HepG2 (cell line): Measurements from ENCODE around the gene ACOX3. TPM values are rescaled to one million over a fixed set of nuclear protein-coding genes. Genes with fewer than 3 reads are reported as not detected.

Source experiments
- ATAC-seq: fragments of 200-7000 bp; cut with Tn5 transposase; 3 replicates; pipeline ENCODE4 v1.9.1; 2020; ENCODE audit warnings: mild to moderate bottlenecking, moderate library complexity
- BruUV-seq: library from RNA; stranded (reverse); fragments of 400-500 nt; replicated peaks from 2 replicates; lab custom pipeline; 2021; lab: Mats Ljungman, UMichigan
- CTCF ChIA-PET: fragments of 300-600 bp; formaldehyde crosslinking; extraction: SDS; loops from one replicate; lab custom pipeline; 2021; ENCODE audit warnings: low total read pairs, inconsistent platforms, low intra/inter-chr PET ratio; lab: Yijun Ruan, JAX
- POLR2A ChIA-PET: fragments of 350-600 bp; sonication (Branson Sonifier 250); formaldehyde crosslinking; loops from one replicate; lab custom pipeline; 2020; ENCODE audit warnings: antibody characterized with exemption, inconsistent platforms; lab: Yijun Ruan, JAX
- DNase-seq: peaks from one replicate; pipeline ENCODE4 v3.0.0-alpha.2; 2015; ENCODE audit warnings: low spot score
- FAIRE-seq: peaks from 3 replicates; lab custom pipeline; 2011; peaks lifted over from hg19 to GRCh38; lab: Jason Lieb, UNC
- H2AFZ ChIP-seq: one replicate; pipeline ENCODE4 v1.6.1; 2011; ENCODE audit warnings: low read length, inconsistent platforms
- H3K27ac ChIP-seq: fragments of 300-600 bp; 3 replicates; pipeline ENCODE4 v1.8.0; 2011; ENCODE audit warnings: mixed run types, mild to moderate bottlenecking, mixed read lengths, low read length, inconsistent platforms; ENCODE audit not compliant: insufficient read depth; ENCODE audit errors: extremely low read length
- H3K27me3 ChIP-seq, 2 experiments: fragments of 200-600 bp in 1 of 2; 2 replicates in 1 of 2; 3 replicates in 1 of 2; pipeline versions ENCODE4 v1.6.0 to v1.8.0; 2011; ENCODE audit warnings: low read length in 2 of 2, mild to moderate bottlenecking in 2 of 2, moderate library complexity in 2 of 2, inconsistent platforms in 1 of 2; ENCODE audit not compliant: insufficient read depth in 2 of 2, control insufficient read depth in 1 of 2
- H3K36me3 ChIP-seq, 2 experiments: fragments of 200-600 bp in 1 of 2; replicated peaks in 1 of 2; 2 replicates in 1 of 2; 3 replicates in 1 of 2; pipeline versions ENCODE4 v1.5.1 to v1.8.0; 2011; ENCODE audit warnings: low read length in 2 of 2, inconsistent platforms in 1 of 2; ENCODE audit not compliant: insufficient read depth in 2 of 2, control insufficient read depth in 1 of 2
- H3K4me1 ChIP-seq: 2 replicates; pipeline ENCODE4 v1.5.1; 2012; ENCODE audit warnings: low read length, inconsistent platforms; ENCODE audit not compliant: insufficient read depth
- H3K4me2 ChIP-seq: 2 replicates; pipeline ENCODE4 v1.6.0; 2011; ENCODE audit warnings: low read depth, low read length, inconsistent platforms
- H3K4me3 ChIP-seq, 3 experiments: fragments of 200-600 bp in 1 of 3; sonication (generic), shearing (Covaris generic) in 1 of 3; replicated peaks in 1 of 3; 2 replicates each; pipeline ENCODE4 v1.5.1; 2011 to 2016; ENCODE audit warnings: low read length in 3 of 3, inconsistent platforms in 2 of 3, low read depth in 2 of 3, mild to moderate bottlenecking in 2 of 3, control low read depth in 1 of 3, mixed read lengths in 1 of 3; ENCODE audit not compliant: insufficient read depth in 1 of 3
- H3K79me2 ChIP-seq: one replicate; pipeline ENCODE4 v1.6.1; 2011; ENCODE audit warnings: low read length, inconsistent platforms; ENCODE audit not compliant: insufficient read depth
- H3K9ac ChIP-seq: 2 replicates; pipeline ENCODE4 v1.6.0; 2011; ENCODE audit warnings: mild to moderate bottlenecking, low read depth, low read length, inconsistent platforms; ENCODE audit not compliant: insufficient read depth
- H3K9me3 ChIP-seq: 2 replicates; pipeline ENCODE4 v1.5.1; 2012; ENCODE audit warnings: mild to moderate bottlenecking, low read length
- H4K20me1 ChIP-seq: 2 replicates; pipeline ENCODE4 v1.6.0; 2011; ENCODE audit warnings: inconsistent platforms, mild to moderate bottlenecking, low read length, moderate library complexity; ENCODE audit not compliant: insufficient read depth
- ELF1 ChIP-seq: sonication (generic); formaldehyde crosslinking; IDR thresholded peaks from 2 replicates; pipeline ENCODE4 v1.4.0; 2020; ENCODE audit warnings: missing genetic modification reagents
- ELF3 ChIP-seq: IDR thresholded peaks from 2 replicates; pipeline ENCODE4 v1.6.1; 2016; ENCODE audit warnings: missing genetic modification reagents, missing compliant biosample characterization
- EP300 ChIP-seq, 3 experiments: sonication (generic) in 1 of 3; formaldehyde crosslinking in 1 of 3; IDR thresholded peaks; 2 replicates each; pipeline versions ENCODE4 v1.5.1 to v1.6.1; 2011 to 2020; ENCODE audit warnings: low read depth in 2 of 3, low read length in 2 of 3, borderline replicate concordance in 1 of 3, improper control_type of control experiment in 1 of 3, mild to moderate bottlenecking in 1 of 3, missing genetic modification reagents in 1 of 3, moderate library complexity in 1 of 3
- HMGA1 ChIP-seq: sonication (generic); formaldehyde crosslinking; conservative IDR thresholded peaks from 2 replicates; pipeline ENCODE4 v1.4.0; 2020; ENCODE audit warnings: missing genetic modification reagents
- NFATC3 ChIP-seq: sonication (generic); formaldehyde crosslinking; IDR thresholded peaks from 2 replicates; pipeline ENCODE4 v1.5.1; 2020; ENCODE audit warnings: mild to moderate bottlenecking, missing genetic modification reagents
- NPAS2 ChIP-seq: sonication (generic); formaldehyde crosslinking; IDR thresholded peaks from 2 replicates; pipeline ENCODE4 v1.8.0; 2022; ENCODE audit warnings: mild to moderate bottlenecking, missing genetic modification reagents, borderline replicate concordance
- RNF2 ChIP-seq: fragments of 450-650 bp; conservative IDR thresholded peaks from 2 replicates; pipeline ENCODE4 v1.6.1; 2016; ENCODE audit warnings: low read depth
- TRAFD1 ChIP-seq: sonication (generic); formaldehyde crosslinking; IDR thresholded peaks from 2 replicates; pipeline ENCODE4 v1.5.1; 2020; ENCODE audit warnings: missing genetic modification reagents, mild to moderate bottlenecking, borderline replicate concordance
- ZBTB2 ChIP-seq: sonication (generic); formaldehyde crosslinking; IDR thresholded peaks from 2 replicates; pipeline ENCODE4 v1.8.0; 2022; ENCODE audit warnings: low read depth, missing genetic modification reagents
- ZBTB42 ChIP-seq: sonication (generic); formaldehyde crosslinking; IDR thresholded peaks from 2 replicates; pipeline ENCODE4 v1.5.0; 2020; ENCODE audit warnings: mild to moderate bottlenecking, missing genetic modification reagents
- ZEB1 ChIP-seq: IDR thresholded peaks from 2 replicates; pipeline ENCODE4 v1.6.1; 2012; ENCODE audit warnings: mild to moderate bottlenecking, low read depth, inconsistent platforms; ENCODE audit not compliant: insufficient replicate concordance
- ZNF329 ChIP-seq: sonication (generic); formaldehyde crosslinking; IDR thresholded peaks from 2 replicates; pipeline ENCODE4 v1.9.0; 2021; ENCODE audit warnings: low read depth, mild to moderate bottlenecking, missing genetic modification reagents
- ZNF33B ChIP-seq: sonication (generic); formaldehyde crosslinking; IDR thresholded peaks from 2 replicates; pipeline ENCODE4 v1.5.1; 2020; ENCODE audit warnings: mild to moderate bottlenecking, missing genetic modification reagents
- ZNF468 ChIP-seq: sonication (generic); formaldehyde crosslinking; IDR thresholded peaks from 2 replicates; pipeline ENCODE4 v1.8.0; 2022; ENCODE audit warnings: mild to moderate bottlenecking, moderate library complexity, missing genetic modification reagents
- WGBS: methylation state at CpG from one replicate; pipeline ENCODE4 v1.1.6; 2017; ENCODE audit warnings: low lambda C conversion rate; 5-methylcytosine and 5-hydroxymethylcytosine counted together
- in situ Hi-C: cut with HindIII; loops from 2 replicates; pipeline ENCODE4 v1.10.0; 2017; ENCODE audit warnings: low pct_unique_long_range_greater_than_20kb; ENCODE audit not compliant: extremely low pct_ligation_motif_present
- intact Hi-C: fragments of 100-400 bp; cut with micrococcal nuclease; formaldehyde crosslinking; loops from one replicate; pipeline ENCODE4 v1.10.0; 2022; ENCODE audit not compliant: unreplicated experiment
- polyA plus RNA-seq, 8 experiments: library from polyadenylated mRNA; depleted of rRNA in 3 of 8; stranded (reverse) in 7 of 8; unstranded in 1 of 8; fragments of >200 nt; fragmentation: Illumina TruSeq in 4 of 8; extraction: Trizol in 4 of 8; gene quantifications; 2 replicates each; pipeline versions ENCODE4 v1.2.1 to v1.2.3, GENCODE V29; 2011 to 2016; ENCODE audit warnings: low read depth in 4 of 8, missing spikeins in 1 of 8, mixed read lengths in 1 of 8; ENCODE audit not compliant: insufficient read depth in 1 of 8
- total RNA-seq, 5 experiments: library from RNA; depleted of rRNA; stranded (reverse); fragments of >200 nt; fragmentation: Illumina TruSeq; extraction: Trizol; gene quantifications; 2 replicates each; pipeline ENCODE4 v1.2.3, GENCODE V29; 2016; ENCODE audit warnings: low read depth in 1 of 5

The ACOX3 gene
- total and polyA plus RNA-seq, 2 of the 13 experiments (the other 11 are each of a cell fraction or from before 2014, with no cell fraction given): 4.2 to 17.8 TPM

GRCh38 chr4:8369426-8370105 lies 71.0 kb downstream of the ACOX3 start:
- ChIA-PET POLR2A (no interaction called here), CTCF (no interaction called here)
- intact Hi-C loops (no loop called here), in situ Hi-C loops (no loop called here)
- no peak overlapping the region for H3K4me3 ChIP-seq
- FAIRE-seq: no peak
- no peaks in the 10 kb centered on the region for H4K20me1 ChIP-seq
- DNase-seq: no peak
- no peaks in the 10 kb centered on the region for H3K9me3 ChIP-seq
- TF ChIP-seq NPAS2 (CRISPR knock-in tag) (no peak), NFATC3 (CRISPR knock-in tag) (no peak), TRAFD1 (CRISPR knock-in tag) (no peak), ELF3 (CRISPR knock-in tag) (no peak), RNF2 (no peak)
- BruUV-seq: no TSS peak
- H2AFZ ChIP-seq: no peak overlapping the region
- no peaks in the 10 kb centered on the region for H3K79me2 ChIP-seq
- H3K27ac ChIP-seq: no peak overlapping the region
- no peak overlapping the region for H3K9ac ChIP-seq
- 86% methylated on average over 8 of the region's 13 CpGs for WGBS
- no peaks in the 10 kb centered on the region for H3K36me3 ChIP-seq
- no peaks in the 10 kb centered on the region for H3K4me1 ChIP-seq
- H3K27me3 ChIP-seq: no peaks in the 10 kb centered on the region
- ATAC-seq: no peak; the same call in 2 of the 3 replicates
- H3K4me2 ChIP-seq: no peak overlapping the region

GRCh38 chr4:8368998-8369397 lies 71.5 kb downstream of the ACOX3 start:
- Histone ChIP-seq H3K4me1 (no peaks in the 10 kb centered on the region), H3K9me3 (no peaks in the 10 kb centered on the region), H3K27me3 (no peaks in the 10 kb centered on the region), H3K4me3 (no peak overlapping the region), H3K9ac (no peak overlapping the region), H3K27ac (no peak overlapping the region), H2AFZ (no peak overlapping the region), H4K20me1 (no peaks in the 10 kb centered on the region), H3K4me2 (no peak overlapping the region), H3K79me2 (no peaks in the 10 kb centered on the region), H3K36me3 (no peaks in the 10 kb centered on the region)
- intact Hi-C loops (no loop called here), in situ Hi-C loops (no loop called here)
- TF ChIP-seq ZEB1: no peak
- no peak for TF ChIP-seq ZBTB42
- no peak for TF ChIP-seq ELF1 (CRISPR knock-in tag)
- no peak for TF ChIP-seq ZNF468
- TF ChIP-seq ZNF329 (CRISPR knock-in tag): no peak
- TF ChIP-seq HMGA1: no peak
- no peak for TF ChIP-seq ZBTB2
- TF ChIP-seq EP300 (IDR thresholded peaks at IDR 0.05; ENCODE audit: low read depth in 2 of 2, low read length in 2 of 2): no peak
- no peak for TF ChIP-seq EP300 (CRISPR knock-in tag; IDR thresholded peaks at IDR 0.05; ENCODE audit: borderline replicate concordance)
- no peak for TF ChIP-seq ZNF33B (CRISPR knock-in tag)
- ChIA-PET CTCF (no interaction called here), POLR2A (no interaction called here)
- FAIRE-seq (no peak), ATAC-seq (no peak), DNase-seq (no peak)
- no TSS peak for BruUV-seq
- WGBS: 90% methylated on average over 8 of the region's 12 CpGs
